CD14-positive monocyte (primary cell): ENCODE measurements around the gene TDP1. TPM values are rescaled to one million over a fixed set of nuclear protein-coding genes. Genes with fewer than 3 reads are reported as not detected.
A peak's percentile ranks its signal among the peaks of the same experiment; 100 is the strongest.

ENCODE experiments used
- DNase-seq, 3 donors: peaks; one replicate each; pipeline ENCODE4 v3.0.0-alpha.2; 2011 to 2022
- H2AFZ ChIP-seq: 2 replicates; pipeline ENCODE4 v1.6.0; 2012; ENCODE audit warnings: mild to moderate bottlenecking, low read depth, low read length, inconsistent platforms; ENCODE audit not compliant: insufficient read depth, poor library complexity, severe bottlenecking
- H3K27ac ChIP-seq, 2 donors: 1 replicate in 1 of 2; 2 replicates in 1 of 2; pipeline ENCODE4 v1.5.1; 2012 to 2013; ENCODE audit warnings: low read length in 2 of 2, control low read depth in 1 of 2, inconsistent platforms in 1 of 2, low read depth in 1 of 2, mild to moderate bottlenecking in 1 of 2
- H3K27me3 ChIP-seq, 2 donors: one replicate each; pipeline versions ENCODE4 v1.6.0 to v1.6.1; 2011 to 2013; ENCODE audit warnings: low read length in 2 of 2; ENCODE audit not compliant: control insufficient read depth in 2 of 2, insufficient read depth in 2 of 2
- H3K36me3 ChIP-seq, 2 donors: replicated peaks in 1 of 2; 1 replicate in 1 of 2; 2 replicates in 1 of 2; pipeline versions ENCODE4 v1.5.1 to v1.6.1; 2012 to 2013; ENCODE audit warnings: low read length in 2 of 2, control low read depth in 1 of 2, inconsistent platforms in 1 of 2, mild to moderate bottlenecking in 1 of 2; ENCODE audit not compliant: insufficient read depth in 2 of 2, control insufficient read depth in 1 of 2
- H3K4me1 ChIP-seq, 2 donors: 1 replicate in 1 of 2; 2 replicates in 1 of 2; pipeline versions ENCODE4 v1.5.1 to v1.6.1; 2012 to 2013; ENCODE audit warnings: low read length in 2 of 2, control low read depth in 1 of 2, inconsistent platforms in 1 of 2, mild to moderate bottlenecking in 1 of 2, moderate library complexity in 1 of 2; ENCODE audit not compliant: insufficient read depth in 2 of 2, control insufficient read depth in 1 of 2
- H3K4me2 ChIP-seq: replicated peaks from 2 replicates; pipeline ENCODE3; 2012; ENCODE audit warnings: low read length, moderate library complexity, mild to moderate bottlenecking; ENCODE audit not compliant: poor library complexity, severe bottlenecking; ENCODE audit errors: extremely low read depth
- H3K4me3 ChIP-seq, 3 experiments: fragments of 200-600 bp in 1 of 3; sonication (generic) in 1 of 3; replicated peaks in 1 of 3; 1 replicate in 2 of 3; 2 replicates in 1 of 3; pipeline ENCODE4 v1.5.1; 2011 to 2013; ENCODE audit warnings: low read length in 3 of 3, mild to moderate bottlenecking in 3 of 3, control low read depth in 2 of 3, low read depth in 2 of 3, inconsistent platforms in 1 of 3, moderate library complexity in 1 of 3
- H3K79me2 ChIP-seq: 2 replicates; pipeline ENCODE4 v1.6.0; 2012; ENCODE audit warnings: mild to moderate bottlenecking, control low read depth, inconsistent platforms, low read length, moderate library complexity; ENCODE audit not compliant: insufficient read depth
- H3K9ac ChIP-seq: 2 replicates; pipeline ENCODE4 v1.6.0; 2017; ENCODE audit warnings: low read length, mild to moderate bottlenecking; ENCODE audit not compliant: insufficient read depth, poor library complexity, severe bottlenecking
- H3K9me3 ChIP-seq, 2 donors: replicated peaks in 1 of 2; 1 replicate in 1 of 2; 2 replicates in 1 of 2; pipeline versions ENCODE4 v1.5.1 to v1.6.1; 2012 to 2013; ENCODE audit warnings: low read length in 2 of 2, control low read depth in 1 of 2; ENCODE audit not compliant: control insufficient read depth in 1 of 2, insufficient read depth in 1 of 2
- H4K20me1 ChIP-seq: 2 replicates; pipeline ENCODE4 v1.6.0; 2012; ENCODE audit warnings: mild to moderate bottlenecking, low read length, control low read depth, moderate library complexity; ENCODE audit not compliant: insufficient read depth
- H3K27ac Mint-ChIP-seq, 7 donors: one replicate each; pipeline ENCODE4 v1.8.0; 2020; ENCODE audit warnings: mild to moderate bottlenecking in 7 of 7, mixed read lengths in 7 of 7, moderate library complexity in 6 of 7, inconsistent platforms in 2 of 7
- H3K27me3 Mint-ChIP-seq, 3 donors: one replicate each; pipeline ENCODE4 v1.8.0; 2021 to 2022; ENCODE audit warnings: low read depth in 3 of 3, mild to moderate bottlenecking in 3 of 3, mixed read lengths in 3 of 3, moderate library complexity in 3 of 3, inconsistent platforms in 1 of 3
- H3K36me3 Mint-ChIP-seq, 2 donors: one replicate each; pipeline ENCODE4 v1.8.0; 2020; ENCODE audit warnings: mixed read lengths in 2 of 2, inconsistent platforms in 1 of 2, mild to moderate bottlenecking in 1 of 2
- H3K4me1 Mint-ChIP-seq: one replicate; pipeline ENCODE4 v1.8.0; 2020; ENCODE audit warnings: mild to moderate bottlenecking, mixed read lengths
- H3K4me3 Mint-ChIP-seq, 2 donors: one replicate each; pipeline ENCODE4 v1.8.0; 2020; ENCODE audit warnings: mild to moderate bottlenecking in 2 of 2, mixed read lengths in 2 of 2, moderate library complexity in 1 of 2
- H3K9me3 Mint-ChIP-seq, 7 donors: one replicate each; pipeline ENCODE4 v1.8.0; 2020 to 2022; ENCODE audit warnings: mixed read lengths in 7 of 7, mild to moderate bottlenecking in 6 of 7, moderate library complexity in 6 of 7, inconsistent platforms in 2 of 7
- CTCF ChIP-seq: fragments of 200-600 bp; IDR thresholded peaks from one replicate; pipeline ENCODE4 v1.8.0; 2022; ENCODE audit warnings: antibody characterized with exemption, mild to moderate bottlenecking
- WGBS: methylation state at CpG from one replicate; pipeline ENCODE4 v1.1.5; 2013; ENCODE audit warnings: missing lambda C conversion rate; ENCODE audit not compliant: insufficient coverage; 5-methylcytosine and 5-hydroxymethylcytosine counted together
- intact Hi-C, 2 donors: fragments of 100-400 bp; cut with micrococcal nuclease; formaldehyde crosslinking; loops; one replicate each; pipeline versions ENCODE4 v1.15.0 to v1.15.1; 2023
- polyA plus RNA-seq, 3 donors: library from polyadenylated mRNA; depleted of rRNA in 1 of 3; unstranded in 2 of 3; stranded (reverse) in 1 of 3; fragments of 300-500 nt in 2 of 3; fragments of >200 nt in 1 of 3; fragmentation: Illumina TruSeq in 2 of 3; gene quantifications; 1 replicate in 2 of 3; 2 replicates in 1 of 3; pipeline ENCODE4 v1.2.3, GENCODE V29; 2012 to 2021

The TDP1 gene
- polyA plus RNA-seq, 3 donors, result 9.2 to 13.4 (median 10.6) TPM

DNA sequence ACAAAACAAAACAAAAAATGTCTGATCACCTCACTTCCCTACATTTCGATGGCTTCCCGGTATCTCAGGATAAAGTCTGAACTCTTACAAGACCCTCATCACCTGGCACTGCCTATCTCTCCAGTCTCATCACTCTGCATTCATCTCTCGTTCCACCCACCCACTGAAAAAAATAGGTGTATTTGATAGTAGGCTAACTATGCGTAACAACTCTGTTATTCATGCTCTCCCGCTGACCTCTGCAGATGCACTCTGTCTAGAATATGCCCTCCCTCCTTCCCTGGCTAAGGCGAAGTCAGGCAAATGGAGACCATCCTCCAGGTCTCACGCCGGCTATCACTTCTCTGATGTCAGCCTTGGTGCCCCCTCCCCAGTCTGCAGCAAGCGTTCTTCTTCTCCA, 46.1 kb upstream of the TDP1 start:
- Mint-ChIP-seq H3K27me3 (peaks cover 0 to 3% (median 2%) of the 10 kb centered on the region in 3 donors), H3K36me3 (peaks cover 2% of the 10 kb centered on the region in 2 donors), H3K4me1 (peaks cover 12% of the 10 kb centered on the region), H3K9me3 (peaks cover 0 to 2% (median 0%) of the 10 kb centered on the region in 7 donors), H3K4me3 (no peak overlapping the region), H3K27ac (peak overlapping the region in 3 of 7 donors; percentile 19 to 79 (median 49))
- Histone ChIP-seq H3K27me3 (no peaks in the 10 kb centered on the region), H3K36me3 (no peaks in the 10 kb centered on the region), H3K9ac (no peak overlapping the region), H4K20me1 (no peaks in the 10 kb centered on the region), H3K9me3 (no peaks in the 10 kb centered on the region), H3K27ac (no peak overlapping the region), H3K4me1 (peaks cover 5 to 15% of the 10 kb centered on the region in 2 donors), H2AFZ (no peak overlapping the region), H3K4me2 (no peak overlapping the region), H3K4me3 (no peak overlapping the region), H3K79me2 (no peaks in the 10 kb centered on the region)
- 98% methylated on average over 6 of the region's 9 CpGs for WGBS
- no peak for DNase-seq
- intact Hi-C loops, result no loop called here
- no peak for TF ChIP-seq CTCF

GRCh38 chr14:89910691-89911009, 45.1 kb upstream of the TDP1 start:
- H3K4me3 Mint-ChIP-seq, result no peak overlapping the region
- no CpG with 5 or more reads among the region's 5 CpGs for WGBS
- no peak overlapping the region for H3K9ac ChIP-seq

More at GRCh38 chr14:89910691-89911009, 45.1 kb upstream of the TDP1 start:
- no peak overlapping the region for H2AFZ ChIP-seq
- peaks cover 12% of the 10 kb centered on the region for H3K4me1 Mint-ChIP-seq
- no peak for DNase-seq
- H3K4me2 ChIP-seq, result no peak overlapping the region
- H3K9me3 ChIP-seq, result no peaks in the 10 kb centered on the region
- H3K27me3 Mint-ChIP-seq, result peaks cover 0 to 3% (median 2%) of the 10 kb centered on the region in 3 donors
- H3K27me3 ChIP-seq, result no peaks in the 10 kb centered on the region
- peak overlapping the region in 6 of 7 donors; percentile 33 to 95 (median 76) for H3K27ac Mint-ChIP-seq
- peaks cover 0 to 2% (median 0%) of the 10 kb centered on the region in 7 donors for H3K9me3 Mint-ChIP-seq
- intact Hi-C loops, result loop anchor here (10.0 kb wide), 4 partner anchors 296 to 886 kb away; partner anchors contain the start of gene FOXN3 (in 1 of the 2)
- no peaks in the 10 kb centered on the region for H3K79me2 ChIP-seq
- H3K36me3 ChIP-seq, result no peaks in the 10 kb centered on the region
- no peaks in the 10 kb centered on the region for H4K20me1 ChIP-seq
- no peak for TF ChIP-seq CTCF
- peaks cover 2% of the 10 kb centered on the region in 2 donors for H3K36me3 Mint-ChIP-seq
- H3K27ac ChIP-seq, result no peak overlapping the region
- no peak overlapping the region for H3K4me3 ChIP-seq
- H3K4me1 ChIP-seq, result peaks cover 5 to 15% of the 10 kb centered on the region in 2 donors
